HG03175 (cell line): Measurements from ENCODE around the gene TUBGCP3.

Experiments used
- ATAC-seq: cut with Tn5 transposase; IDR thresholded peaks from one replicate; pipeline ENCODE4 v1.9.1; 2021; ENCODE audit warnings: mild to moderate bottlenecking, moderate library complexity; ENCODE audit not compliant: unreplicated experiment

The TUBGCP3 gene

DNA sequence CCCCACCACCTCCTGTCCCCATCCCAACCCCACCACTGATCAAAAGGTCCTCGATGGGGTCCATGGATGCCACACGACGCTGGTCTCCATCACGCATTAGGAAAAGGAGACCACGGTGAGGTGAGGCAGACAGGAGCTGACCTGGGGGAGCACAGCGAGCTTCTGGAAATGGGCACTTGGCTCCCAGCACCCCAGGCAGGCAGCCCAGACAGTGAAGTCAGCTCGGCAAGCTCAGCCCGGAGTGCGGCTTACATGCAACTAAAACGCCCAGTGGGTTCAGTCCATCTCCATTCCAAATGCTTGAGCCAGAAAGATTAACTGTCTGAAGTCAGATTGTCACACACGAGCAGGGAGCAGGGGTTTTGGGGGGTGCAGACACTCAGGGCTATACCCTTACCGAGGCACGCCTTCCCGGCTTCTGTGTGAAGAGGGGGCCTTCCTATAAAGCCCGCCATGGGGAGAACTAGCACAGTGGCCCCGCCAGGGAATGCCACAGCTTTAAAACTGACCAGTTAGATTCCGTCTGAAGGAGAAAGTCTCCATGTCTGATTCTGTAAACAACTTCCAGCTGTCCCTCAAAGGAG, 132.4 kb downstream of the TUBGCP3 start:
- no peak for ATAC-seq

DNA sequence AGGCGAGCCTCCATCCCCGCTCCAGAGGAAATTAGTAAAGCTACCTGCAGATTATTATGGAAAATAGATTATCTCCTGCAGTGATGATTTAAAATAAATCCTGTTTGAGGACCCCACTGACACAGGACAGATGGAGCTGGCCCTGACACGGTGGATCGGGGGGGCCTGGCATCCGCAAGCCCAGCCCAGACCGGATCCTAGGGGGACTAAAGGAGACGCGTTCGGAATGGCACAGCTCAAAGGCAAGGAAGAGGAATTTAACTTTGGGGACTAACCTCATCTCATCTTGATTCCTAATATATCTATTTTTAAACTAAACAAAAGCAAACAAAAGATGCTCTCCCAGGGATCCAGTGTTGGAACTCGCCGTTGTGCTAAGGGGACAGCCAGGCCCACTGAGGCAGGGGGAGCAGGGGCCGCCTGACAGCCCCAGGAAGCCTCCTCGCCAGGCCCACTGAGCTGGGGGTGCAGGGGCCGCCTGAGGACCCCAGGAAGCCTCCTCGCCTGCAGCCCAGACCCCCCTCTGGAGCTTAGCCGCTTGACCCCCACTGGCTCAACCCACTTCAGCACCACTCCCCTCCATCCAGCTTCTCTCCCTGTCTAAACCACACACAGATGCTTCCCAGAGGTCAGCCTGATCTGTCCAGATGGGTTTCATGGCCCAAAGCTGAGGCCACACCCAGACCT, 133.2 kb downstream of the TUBGCP3 start:
- ATAC-seq = no peak

DNA sequence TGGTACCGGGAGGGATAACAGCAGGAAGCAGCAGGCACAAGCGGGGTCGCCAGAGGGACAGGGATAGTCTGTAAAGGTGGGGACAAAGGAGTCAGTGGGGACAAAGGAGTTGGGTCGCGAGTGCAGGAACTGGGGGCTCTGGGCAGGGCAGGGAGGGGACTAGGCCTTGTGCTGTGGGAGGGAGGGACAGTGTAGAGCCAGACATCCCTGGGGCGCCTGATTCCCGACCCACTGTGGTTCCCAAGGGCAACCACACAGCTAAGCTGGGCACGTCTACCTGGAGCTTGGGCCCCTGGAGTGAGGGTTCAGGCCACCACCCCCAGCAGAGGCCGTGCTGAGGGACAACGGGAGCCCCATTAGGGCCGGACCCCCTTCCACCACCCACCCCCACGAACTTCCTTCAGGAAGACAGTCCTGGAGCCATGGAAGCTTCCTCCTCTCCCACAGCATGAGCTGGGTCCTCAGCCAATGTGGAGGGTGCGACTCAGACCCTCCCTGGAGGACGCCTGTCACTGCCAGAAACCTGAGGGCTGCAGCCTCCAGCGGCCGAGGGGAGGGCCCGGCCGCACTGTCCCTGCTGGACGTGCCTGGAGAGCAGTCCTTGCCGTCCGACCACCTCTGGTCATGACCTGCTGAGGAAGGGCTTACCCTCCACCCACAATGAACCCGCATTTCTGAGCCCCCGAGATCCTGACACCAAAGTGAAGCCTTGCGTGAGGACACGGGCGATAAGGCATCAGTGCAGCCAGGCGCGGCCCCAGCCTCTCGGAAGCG, 133.9 kb downstream of the TUBGCP3 start:
- ATAC-seq = no peak

DNA sequence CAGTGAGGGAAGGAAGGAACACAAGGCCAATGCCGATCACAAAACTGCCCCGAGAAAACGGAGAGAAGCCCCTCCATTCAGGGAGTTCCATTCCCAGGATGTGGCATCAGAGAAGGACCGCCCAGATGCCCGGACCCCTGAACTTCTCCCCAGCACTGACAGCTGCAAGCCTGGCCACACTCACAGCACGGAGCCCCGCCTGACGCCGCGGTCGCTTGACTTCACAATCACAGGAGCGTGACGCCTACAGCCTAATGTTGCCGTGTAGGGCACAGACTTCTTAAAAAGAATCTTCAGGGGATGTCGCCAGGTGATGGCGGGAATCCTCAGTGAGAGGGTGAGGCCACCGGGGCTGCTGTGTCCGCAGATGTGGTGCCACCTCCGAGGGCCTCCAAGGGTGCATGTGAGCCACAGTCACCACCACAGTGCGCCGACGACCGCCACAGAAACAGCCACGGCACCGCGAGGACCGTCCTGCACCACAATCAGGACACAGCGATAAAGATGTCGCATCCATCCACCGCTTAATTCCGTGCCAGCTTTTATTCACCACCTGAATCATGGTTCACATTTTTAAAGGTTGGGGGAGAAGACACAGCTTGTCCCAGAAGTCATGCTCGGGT, 134.6 kb downstream of the TUBGCP3 start:
- ATAC-seq = no peak

DNA sequence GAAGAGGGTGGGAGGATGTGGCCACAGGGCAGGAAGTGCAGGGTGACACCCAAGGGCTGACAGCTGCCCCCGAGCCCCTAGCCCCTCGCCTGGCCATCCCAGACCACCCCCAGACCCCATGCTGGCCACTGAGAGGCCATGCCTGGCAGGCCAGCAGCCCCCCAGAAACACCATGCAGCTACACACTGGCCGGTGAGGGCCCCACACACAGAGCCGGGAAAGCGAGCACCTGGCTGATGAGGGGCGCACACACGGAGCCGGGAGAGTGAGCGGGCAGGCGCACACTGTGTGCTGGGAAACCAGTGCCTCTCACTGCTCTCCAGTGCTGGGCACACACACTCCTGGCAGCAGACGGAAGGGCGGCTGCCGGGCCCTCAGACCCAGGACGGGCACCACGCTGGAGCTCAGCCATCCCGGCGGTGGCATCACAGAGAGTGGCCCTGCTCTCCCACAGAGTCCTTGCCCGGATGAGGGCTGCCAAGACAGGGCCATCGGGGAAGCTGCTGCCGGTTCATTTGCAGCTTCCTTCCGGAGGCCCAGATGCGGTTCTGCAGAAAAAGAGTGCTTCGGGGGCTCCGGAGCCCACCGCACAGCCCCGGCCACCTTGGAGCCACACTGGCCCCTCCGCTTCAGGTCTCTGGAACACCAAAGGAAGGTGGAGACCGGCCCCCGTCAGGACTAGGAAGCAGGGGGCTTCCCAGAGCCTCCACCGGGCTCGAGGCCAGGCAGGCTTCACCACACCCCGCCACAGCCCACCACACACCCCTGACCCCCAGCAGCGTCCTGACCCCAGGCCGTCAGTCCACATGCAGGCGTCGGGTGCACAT, 135.4 kb downstream of the TUBGCP3 start:
- ATAC-seq = no peak

DNA sequence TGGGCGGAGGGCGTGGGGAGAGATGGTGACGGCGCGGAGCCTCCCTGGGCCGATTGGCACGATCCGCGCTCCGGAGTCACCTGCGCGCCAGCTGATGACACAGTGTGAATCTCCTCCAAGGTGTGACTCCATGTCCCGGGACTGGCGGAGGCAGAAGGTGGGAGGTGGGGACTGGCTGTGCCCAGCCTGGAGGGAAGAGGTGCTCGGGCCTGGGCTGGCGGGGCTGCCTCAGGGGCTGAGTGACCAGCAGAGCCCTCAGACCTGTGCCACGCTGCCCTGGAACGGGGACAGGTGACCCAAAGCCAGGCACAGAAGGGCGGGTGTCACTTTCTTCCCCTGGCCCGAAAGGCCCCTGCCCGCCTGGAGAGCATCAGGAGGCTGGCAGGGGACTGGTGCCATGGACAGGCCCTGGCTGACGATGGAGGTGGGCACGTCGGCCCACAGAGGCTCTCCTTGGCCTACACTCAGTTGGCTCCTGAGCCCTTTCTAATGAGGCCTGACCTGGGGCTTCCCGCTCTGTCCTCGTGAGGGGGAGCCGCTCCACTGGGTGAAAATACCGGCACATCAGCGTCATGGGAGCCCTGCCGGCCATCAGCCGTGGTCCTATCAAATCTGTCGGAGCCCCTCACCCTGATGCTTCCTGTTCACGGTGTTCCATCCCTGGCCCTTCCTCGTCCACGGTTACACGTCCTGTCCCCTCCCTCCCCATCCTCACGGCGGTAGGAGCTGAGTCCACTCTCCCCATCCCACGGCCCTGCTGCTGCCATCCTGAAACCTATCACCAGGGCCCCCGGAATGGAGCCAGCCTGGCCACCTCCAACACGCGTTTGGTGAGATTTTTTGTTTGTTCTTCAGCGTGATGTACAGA, 136.2 kb downstream of the TUBGCP3 start:
- no peak for ATAC-seq

DNA sequence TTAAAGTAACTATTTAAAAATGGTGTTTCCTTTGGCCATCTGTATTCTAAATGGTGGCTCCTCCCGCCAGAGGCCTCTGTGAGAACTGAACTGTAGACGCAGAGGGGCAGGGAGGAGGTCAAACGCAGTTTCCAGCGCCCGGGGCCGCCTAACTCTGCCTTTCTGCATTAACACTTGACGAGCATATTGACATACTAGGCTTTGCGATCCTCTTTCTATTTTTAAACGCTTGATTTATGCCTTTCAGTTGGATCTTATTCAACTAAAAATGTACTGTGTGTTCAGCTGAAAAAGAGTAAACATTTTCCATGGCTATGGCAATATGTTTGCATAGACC, 137.1 kb downstream of the TUBGCP3 start:
- no peak for ATAC-seq

DNA sequence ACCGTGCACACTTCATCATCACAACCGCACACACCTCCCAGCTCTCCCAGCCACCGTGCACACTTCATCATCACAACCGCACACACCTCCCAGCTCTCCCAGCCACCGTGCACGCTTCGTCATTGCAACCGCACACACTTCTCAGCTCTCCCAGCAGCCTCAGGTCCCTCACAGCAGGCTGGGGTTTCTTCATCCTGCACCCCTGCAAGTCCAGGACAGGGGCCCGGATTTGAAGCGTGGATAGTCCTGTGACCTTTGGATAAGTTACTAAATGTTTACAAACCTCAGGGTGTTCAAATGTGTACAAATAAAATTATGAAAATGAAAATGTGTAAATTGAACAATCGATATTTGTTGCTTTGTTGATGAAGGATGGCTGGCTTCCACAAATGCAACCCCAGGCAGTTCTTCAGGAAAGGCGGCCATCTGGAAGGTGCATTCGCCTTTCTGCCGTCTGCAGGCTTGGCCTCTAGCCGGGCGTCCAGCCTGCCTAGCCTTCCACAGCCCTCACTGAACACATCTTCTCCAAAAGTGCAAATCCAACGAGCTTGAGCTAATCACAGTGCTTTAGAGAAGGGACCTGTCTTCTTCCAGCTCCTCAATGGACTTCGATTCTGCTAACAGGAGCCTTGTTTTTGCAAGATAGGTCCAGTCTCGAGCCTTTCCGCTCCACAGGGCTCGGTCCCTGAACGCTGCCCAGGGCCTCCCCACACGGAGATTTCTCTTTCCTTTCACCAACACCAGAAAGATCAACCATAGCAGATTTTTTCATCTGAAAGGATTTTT, 137.6 kb downstream of the TUBGCP3 start:
- no peak for ATAC-seq

DNA sequence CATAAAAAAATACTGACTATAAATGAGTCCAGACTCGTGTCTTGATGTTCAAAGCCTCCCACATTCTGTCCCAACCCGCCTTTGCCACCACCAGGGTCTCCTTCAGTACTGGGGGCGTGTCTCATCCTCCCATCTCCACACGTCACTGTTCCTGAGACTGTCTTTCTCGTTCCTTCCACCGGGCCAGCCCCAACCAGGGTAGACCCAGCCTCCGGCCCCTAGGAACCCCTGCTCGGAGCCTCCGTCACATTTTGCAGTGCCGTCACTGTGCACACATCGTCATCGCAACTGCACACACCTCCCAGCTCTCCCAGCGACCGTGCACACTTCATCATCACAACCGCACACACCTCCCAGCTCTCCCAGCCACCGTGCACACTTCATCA, 138.4 kb downstream of the TUBGCP3 start:
- no peak for ATAC-seq

DNA sequence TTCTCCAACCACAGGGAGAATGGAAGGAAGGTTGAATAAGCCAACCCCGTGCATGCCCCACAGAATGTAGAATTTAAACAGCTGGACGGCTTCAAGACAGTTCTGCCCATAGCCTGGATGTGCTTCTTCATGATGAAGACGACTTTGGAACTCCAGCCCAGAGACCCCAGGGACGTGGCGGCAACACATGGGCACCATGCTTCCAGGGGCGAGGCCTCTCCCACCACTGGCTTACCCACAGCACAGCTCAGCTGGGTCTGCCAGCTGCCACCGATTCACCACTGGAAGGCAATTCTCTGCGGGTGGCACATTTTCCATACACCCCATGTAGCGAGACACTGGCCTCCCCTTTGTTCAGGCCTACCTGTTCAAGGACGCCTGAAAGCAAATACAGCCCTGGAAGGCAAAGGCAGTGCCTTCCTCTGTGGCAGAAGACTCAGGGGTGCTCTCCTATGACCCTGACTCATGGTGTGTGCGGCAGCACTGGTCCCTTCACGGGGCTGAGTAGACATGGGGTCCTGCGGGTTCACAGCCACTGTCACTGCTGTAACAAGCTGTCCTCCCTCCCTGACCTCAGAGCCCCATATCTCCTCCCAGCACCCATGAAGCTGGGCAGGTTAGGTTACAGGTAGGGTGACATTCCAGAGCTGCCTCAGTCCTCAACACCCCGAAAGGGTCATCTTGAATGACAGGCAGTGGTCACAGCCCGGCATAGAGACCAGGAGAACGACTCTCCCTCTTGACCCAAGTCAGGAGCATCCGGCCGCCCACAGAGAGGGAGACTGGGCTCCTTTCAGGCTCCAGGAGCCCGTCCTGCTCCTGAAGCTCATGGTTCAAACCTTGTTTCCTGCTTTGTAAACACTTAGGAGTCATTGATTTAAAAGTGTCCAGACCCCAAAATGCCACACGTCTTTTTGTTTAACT, 139.1 kb downstream of the TUBGCP3 start:
- no peak for ATAC-seq

DNA sequence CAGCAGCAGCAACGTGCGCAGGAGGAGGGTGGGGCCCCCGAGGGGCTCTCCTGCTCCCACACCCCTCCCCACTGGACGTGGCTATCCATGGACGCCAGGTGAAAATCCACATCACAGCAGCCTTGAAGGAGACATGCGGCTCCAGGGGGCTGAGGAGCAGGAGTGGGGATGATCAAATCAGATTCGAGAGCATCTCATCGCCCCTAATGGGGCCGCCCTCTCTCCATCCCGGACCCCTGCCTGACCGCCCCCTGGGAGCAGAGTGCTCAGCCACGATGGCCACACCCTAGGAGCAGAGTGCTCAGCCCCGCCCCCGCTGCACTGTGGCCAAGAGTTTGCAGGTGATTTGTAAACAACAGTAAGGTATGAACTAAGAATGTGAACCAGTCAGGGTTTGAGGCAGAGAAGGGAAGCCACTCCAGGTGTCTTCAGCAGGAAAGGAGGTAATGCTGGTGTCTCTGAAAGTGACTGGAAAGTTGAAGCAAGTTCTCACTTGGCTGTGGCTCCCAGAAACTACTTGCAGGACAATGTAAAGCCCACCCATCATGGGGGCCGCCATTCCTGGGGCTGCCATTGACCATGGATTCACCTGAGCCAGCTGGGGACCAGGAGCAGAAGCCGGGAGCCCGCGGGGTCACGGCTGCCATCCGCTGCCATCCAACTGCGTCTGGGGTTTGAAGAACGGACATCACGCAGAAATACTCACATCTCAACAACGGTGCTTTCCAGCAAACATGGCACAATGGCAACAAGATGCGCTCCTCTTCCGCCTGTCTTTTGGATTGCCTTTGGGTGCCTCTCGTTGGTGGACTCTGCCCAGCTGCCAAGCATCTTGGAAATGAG, 140.0 kb downstream of the TUBGCP3 start:
- no peak for ATAC-seq

DNA sequence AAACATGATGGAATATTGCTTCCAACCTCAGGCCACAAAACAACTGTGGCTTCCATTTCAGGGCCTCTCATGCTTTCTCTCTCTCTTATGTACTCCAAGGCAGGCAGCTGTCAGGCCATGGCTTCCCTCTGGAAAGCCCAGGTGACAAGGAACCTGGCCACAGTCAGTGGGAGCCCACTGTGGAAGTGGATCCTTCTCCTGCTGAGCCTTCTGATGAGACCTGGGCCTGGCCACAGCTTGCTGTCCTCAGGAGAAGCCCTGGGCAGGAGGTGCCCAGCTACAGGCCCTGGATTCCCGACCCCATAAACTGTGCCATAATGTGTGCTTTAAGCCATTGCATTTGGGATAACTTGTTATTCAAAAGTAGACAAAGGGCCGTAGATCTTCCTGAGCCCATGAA, 140.6 kb downstream of the TUBGCP3 start:
- no peak for ATAC-seq

DNA sequence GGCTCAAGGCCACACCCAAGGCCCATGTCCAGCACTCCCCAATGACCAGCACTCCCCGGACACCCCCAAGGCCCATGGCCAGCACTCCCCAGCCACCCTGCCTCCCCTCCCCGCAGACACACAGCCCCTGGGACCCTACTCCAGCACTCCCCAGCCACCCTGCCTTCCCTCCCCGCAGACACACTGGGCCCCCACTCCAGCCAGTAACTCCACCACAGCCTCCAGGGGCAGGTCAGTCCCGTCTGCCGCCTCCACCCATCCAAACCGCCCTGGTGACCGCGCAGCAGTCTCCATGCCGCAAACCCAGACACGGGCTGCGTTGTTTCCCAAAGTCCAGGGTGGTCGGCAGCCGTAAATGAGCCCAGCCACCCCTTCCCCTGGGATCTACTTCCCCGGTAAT, 141.1 kb downstream of the TUBGCP3 start:
- ATAC-seq = no peak

DNA sequence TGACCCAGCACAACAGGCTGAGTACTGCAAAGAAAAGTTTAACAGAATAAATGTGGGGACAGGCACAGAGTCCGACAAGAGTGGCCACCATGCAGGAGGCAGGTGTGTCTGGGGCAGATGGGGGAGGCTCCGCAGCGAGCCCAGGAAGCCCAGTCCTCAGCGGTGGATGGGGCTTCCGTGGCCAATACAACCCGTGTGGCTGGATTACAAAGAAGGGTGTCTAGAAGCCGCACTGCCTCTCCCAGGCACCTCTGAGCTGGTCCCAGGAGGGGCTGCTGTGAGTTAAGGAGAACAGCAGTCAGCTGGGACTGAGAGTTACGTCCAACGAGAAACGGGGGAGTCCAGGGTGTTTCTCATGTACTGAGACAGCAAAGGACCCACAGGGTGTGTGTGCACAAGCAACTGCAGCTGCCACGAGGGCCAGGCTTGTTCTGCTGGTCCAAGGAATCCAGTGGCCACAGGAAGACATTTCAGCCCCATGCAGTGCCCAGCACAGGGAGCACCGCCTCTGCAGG, 141.5 kb downstream of the TUBGCP3 start:
- ATAC-seq = no peak

DNA sequence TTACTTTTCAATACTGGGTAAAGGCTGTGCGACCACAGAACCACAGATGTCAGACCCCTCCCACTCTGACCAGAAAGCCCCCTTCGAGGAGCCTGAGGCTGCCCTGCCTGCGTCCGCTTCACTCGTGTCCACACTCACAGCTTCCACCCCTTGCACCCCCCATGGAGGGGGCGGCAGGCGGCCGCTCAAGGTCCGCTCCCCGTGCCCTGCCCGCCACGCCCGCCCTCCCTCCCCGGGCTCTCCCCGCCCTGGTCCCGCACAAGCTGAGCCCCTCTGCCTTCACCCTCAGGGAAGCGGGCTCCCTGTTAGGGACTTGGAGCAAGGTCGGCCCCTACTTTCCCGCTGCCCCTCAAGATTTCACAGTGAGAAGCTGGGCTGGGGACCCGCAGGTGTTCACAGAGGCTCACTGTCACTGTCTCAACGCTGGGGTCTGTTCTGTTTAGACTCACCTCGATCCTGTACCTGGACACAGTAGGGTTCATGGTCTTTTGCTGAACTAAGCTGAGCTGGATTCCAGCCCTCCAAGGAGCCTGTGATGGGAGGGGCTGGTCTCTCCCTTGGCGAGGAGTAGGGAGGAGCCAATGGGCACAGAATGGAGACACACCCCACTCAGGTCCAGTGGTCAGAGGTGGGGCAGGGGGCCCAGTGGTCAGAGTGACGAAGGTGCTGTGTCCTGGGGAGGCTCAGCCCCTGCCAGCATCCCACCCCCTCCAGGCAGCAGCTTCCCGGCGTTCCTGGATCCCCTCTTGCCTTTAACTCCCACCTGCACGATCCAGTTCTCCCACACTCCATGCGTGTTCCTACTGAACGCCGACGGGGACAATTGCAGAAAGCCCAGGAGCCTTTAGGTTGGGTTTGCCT, 142.3 kb downstream of the TUBGCP3 start:
- ATAC-seq = no peak
